Upper lobe of left lung (tissue), 4 donors: ENCODE results near the gene ZIC1.

ENCODE experiments used
- CTCF ChIP-seq, 6 experiments: fragments of 450-650 bp in 4 of 6; fragments of 200-600 bp in 2 of 6; sonication (generic) in 2 of 6; IDR thresholded peaks; one replicate each; pipeline ENCODE4 v1.5.1; 2016 to 2019; ENCODE audit warnings: antibody characterized with exemption in 6 of 6
- POLR2A ChIP-seq, 4 donors: fragments of 450-650 bp; IDR thresholded peaks; one replicate each; pipeline ENCODE4 v1.5.1; 2016 to 2017; ENCODE audit warnings: antibody characterized with exemption in 4 of 4, mild to moderate bottlenecking in 2 of 4

DNA sequence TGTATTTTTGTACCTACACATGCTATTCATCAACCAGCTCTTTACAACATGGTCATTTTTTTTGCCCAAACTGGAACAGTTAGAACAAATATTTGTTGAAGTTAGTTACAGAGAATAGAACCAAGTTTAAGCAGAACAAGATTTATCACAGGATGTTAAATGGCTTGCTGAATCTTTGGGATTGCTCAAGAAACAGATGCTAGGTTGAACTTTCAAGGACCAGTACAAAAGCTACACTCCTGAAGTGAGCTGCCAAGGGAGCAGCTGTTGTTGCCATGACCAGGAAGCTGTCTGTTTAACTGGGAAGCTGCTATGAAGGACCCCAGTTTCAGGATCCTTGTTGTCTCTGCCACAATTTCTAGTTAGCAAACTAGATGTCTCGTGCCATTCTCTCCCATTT is 53.7 kb downstream of the ZIC1 start:
- TF ChIP-seq POLR2A (IDR thresholded peaks at IDR 0.05) (no peak), CTCF (IDR thresholded peaks at IDR 0.05) (no peak)
